ENCODE measurements around the gene OR2V1. TPM values are rescaled to one million over a fixed set of nuclear protein-coding genes. Genes with fewer than 3 reads are reported as not detected.
"Not testable (repeated sequence)": the region's sequence is repeated elsewhere in the genome, so short reads cannot be mapped to it uniquely, and the experiment has no call there.

OR2V1 gene
- polyA plus RNA-seq, 1 donor: not detected

DNA sequence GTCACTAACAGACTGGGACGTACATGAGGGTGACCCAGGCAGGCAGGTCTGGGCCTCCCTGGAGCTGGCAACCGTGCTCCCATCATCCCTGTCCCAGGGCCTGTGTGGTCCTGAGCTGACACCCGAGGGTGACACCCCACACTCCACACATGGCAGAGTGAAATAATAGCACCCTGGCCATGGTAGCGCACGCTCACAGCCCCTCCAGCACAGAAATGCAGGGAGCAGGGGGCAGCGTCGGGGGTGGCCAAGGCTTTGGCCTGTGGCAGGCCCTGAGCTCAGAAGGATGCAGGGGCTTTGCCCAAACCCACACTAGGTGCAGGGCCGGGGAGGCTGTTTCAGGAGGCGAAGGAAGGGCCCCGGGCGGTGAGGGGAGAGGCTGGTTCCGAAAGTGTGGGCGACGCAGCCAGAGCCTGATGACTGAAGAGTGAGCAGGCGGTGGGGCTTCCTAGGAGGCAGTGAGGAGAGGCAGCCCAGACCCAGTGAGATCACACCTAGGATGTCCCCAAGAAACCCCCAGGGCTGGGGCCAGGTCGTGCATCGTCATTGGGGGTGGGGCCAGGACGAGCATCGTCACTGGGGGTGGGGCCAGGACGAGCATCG is 29.3 kb upstream of the OR2V1 start:
- DNase-seq (ENCODE audit: low read depth): no peak

DNA sequence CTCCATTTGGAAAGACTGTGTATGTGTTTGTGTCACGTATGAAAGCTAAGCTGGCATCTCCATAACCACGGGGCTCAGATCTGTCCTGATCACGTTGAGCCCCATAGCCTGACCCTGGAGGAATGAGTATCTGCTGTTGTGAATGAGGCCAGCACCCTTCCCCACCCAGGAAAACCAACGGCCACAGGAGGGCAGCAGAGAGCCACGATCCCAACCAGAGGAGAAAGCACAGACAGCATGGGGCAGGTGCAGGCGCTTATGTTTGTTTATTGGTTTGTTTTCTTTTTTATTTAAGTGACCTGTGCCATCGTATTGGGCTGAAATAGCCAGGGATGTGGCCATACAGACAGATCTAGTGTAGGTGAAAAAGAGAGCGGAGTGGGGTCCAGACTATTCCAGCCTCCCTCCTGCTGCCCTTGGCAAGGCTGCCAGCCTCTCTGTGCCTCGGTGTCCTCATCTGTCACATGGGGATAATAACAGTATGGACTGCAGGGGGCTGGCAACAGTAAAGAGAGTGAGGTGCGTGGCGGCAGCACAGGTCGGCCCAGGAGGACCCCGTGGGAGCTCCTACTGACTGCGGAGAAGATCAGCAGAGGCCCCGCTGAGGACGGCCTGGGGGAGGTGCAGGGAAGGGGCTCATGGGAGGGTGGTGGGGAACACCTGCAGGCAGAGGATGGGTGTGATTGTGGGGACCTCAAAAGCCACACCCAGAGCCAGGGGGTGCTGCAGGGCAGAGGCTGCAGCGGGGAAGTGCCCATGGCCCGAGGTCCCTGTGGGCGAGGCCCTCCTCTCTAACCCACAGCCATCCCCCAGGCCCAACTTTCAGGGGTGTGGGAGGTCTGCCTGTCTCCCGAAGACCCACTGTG is 28.6 kb upstream of the OR2V1 start:
- peak; percentile 44 for DNase-seq (ENCODE audit: low read depth)

DNA sequence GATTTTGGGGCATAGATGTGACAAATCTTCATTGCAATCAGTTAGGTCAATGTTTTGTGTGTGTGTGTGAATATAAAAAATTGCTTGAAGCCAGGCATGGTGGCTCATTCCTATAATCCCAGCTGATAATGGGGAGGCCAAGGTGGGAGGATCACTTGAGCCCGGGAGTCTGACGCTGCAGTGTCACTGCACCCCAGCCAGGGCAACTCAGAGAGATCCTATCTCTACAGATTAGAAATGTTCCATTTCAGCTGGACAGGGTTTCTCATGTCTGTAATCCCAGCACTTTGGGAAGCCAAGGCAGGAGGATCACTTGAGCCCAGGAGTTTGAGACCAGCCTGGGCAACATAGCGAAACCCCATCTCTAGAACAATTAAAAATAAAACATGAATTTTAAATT is 27.9 kb upstream of the OR2V1 start:
- DNase-seq (ENCODE audit: low read depth): no peak

DNA sequence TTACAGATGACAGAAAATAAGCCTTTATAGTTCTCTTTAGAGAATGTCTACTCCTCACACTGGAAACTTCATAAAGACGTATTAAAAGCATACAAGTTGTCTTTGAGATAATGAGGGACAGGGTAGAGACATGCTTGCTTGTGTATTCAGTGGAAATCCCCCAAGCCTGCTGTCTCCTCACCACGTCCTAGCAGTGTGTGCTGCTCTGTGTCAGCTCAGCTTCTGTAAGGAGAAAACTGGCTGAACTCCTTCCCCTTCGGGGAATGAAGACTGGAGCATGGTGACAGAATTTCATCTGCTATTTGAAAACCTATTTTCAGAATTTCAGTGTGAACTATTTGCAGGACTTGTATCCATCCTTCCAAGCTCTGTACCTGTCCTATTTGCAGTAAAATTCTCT is 25.8 kb upstream of the OR2V1 start:
- no peak for DNase-seq (ENCODE audit: low read depth)

DNA sequence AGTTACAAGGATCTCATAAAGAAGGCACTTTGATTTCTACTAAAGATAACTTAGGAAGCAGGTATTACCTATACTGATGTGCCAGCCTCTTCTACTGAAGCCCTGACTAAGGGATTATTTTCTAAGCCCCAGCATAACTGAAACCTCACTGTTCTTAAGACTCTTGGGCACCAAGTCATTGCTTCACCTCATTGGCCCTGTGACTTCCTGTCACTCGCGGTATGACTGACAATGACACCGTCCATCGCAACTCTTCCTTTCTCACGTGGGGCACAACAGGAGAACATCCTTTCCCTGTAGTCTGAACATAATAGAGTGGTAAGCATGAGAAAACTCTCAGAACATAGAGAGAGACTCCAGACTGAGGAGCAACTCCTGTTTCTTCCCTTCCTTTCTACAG is 22.8 kb upstream of the OR2V1 start:
- DNase-seq (ENCODE audit: low read depth): no peak

DNA sequence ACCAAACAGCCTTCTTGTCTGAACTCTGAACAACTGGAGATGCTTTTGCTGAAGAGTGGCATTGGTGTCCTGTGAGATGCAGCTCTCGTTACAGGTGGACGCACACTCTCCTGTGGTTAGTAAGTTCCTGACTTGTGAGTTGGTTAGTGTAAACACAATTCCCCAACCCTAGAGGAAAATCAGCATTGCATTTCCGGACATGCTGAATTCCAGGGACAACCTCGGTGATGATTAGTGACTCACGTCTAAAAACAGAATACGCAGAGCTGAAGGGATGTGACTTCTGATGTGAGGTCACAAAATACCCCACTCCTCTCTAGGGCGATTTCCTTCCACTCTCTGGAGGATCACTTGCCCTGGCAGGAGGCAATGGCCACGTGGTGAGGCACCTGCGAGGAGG is 21.4 kb upstream of the OR2V1 start:
- no peak for DNase-seq (ENCODE audit: low read depth)

DNA sequence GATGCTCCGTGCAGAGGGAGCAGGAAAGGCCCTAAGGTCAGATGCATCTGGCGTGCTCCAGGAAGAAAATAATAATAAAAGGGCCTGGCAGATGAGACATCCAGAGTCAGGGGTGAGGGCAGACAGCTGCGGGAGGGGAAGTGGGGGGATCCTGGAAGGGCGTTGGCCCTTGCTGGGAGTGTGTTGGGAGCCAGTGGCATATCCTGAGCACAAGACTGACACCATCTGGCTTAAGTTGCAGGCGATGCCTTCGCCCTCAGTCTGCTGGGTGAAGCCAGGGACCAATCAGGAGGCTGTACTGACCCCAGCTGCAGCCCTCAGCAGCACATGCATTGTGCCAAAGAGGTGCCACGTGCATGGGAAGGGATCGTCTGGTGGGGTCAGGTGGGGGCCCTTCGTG is 20.2 kb upstream of the OR2V1 start:
- DNase-seq (ENCODE audit: low read depth): no peak

DNA sequence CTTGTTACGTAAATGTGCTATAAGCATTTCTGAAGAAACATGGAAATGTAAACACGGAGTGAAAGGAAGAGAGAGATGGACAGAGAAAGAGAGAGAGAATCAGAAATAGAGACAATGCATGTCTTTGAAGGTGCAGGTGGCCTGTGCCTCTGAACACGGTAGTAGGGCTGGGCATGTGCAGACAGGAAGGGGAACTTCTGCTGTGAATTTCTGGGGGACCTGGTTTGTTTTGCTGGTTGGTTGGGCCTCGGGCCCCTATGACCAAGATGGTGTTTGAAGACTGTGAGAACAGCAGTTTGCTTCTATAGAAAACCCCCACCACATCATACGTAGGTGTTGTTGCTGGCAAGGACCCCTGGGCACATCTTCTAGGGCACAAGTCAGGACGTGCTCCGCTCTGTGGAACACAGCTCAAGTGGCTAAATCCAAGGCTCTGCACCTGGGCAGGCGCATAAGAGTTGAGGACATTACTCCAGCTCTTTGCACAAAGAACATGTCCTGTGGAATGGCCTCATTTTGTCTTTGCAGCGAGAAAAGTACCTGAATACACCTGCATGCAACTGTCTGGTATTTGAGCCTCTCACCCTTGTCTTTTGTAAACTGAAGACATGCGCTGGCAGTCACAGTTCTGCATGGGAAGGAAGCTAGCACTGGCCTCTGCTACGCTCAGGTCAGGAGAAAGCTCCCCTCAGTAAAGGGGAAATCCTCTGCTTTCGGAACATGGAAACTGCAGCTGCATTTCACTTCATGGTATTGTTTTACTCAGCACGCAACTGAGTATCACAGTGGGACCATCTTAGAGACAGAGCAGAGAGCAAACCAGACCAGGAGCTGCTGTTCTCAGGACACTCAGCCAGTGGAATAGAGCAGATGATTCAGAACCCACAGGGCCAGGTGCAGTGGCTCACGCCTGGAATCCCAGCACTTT is 19.1 kb upstream of the OR2V1 start:
- no peak for DNase-seq (ENCODE audit: low read depth)

DNA sequence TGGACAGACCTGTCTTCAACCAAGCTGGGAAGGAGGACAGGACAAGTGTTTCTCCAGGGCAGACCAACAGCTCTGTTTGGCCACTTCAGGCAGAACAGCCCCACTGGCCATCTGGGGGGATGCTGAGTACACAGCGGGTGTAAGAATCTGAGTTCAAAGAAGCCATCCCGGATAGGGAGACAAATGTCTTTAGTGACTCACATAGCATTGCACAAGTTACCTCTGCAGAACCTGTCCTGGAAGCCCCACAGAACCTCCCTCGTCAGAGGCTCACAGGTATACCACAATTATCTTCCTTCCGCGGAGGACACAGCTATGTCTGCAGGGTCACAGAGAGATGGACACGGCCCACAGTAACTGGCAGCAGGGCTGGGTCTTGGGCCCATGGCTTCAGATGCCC is 18.4 kb upstream of the OR2V1 start:
- no peak for DNase-seq (ENCODE audit: low read depth)

DNA sequence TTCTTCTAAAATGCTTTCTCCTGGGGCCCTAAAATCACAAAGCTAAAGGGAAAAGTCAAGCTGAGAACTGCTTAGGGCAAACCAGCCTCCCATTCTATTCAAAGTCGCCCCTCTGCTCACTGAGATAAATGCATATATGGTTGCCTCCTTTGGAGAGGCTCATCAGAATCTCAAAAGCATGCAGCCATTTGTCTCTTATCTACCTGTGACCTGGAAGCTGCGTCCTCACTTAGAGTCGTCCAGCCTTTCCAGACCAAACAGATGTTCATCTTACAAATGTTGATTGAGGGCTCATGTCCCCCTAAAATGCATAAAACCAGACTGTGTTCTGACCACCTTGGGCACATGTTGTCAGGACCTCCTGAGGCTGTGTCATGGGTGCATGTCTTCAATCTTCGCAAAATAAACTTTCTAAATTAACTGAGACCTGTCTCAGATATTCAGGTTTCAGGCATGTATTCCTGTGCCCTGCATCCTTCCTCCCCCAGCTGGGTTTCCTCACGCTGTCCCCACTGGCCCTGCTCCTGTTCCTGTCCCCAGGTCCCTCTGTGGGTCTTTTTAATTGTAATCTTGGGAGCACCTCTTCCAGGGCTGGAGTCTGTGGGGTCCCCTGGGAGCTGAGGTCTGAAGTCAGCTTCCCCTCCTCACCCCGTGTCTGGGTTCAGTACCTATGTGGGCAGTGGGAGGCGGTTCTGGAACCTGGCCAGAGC is 16.1 kb upstream of the OR2V1 start, which contains the start of gene OR2V2:
Gene OR2V2 (plus strand): TSS at position 660 of the 710 bp plus-strand sequence. CDS start 7,357 bp downstream, outside the sequence.
- DNase-seq (ENCODE audit: low read depth): not testable (repeated sequence)

DNA sequence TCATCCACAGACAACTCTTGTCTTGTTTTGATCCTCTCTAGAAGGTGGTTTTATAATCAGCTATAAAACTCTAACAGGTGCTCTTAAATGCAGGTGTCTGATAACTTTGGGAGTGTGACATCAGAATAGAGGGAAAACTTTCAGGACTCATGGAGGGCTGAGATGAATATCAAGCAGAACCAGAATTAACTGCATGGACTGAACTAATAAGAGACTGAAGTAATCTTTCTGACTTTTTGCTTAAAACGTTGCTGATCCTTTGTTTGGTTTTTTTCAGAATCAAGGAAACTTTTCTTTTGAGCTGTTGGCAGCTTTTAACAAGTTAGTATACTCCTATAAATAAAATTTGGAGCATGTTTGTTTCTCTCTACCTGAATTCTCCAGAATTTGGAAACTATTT is 14.2 kb upstream of the OR2V1 start:
- DNase-seq (ENCODE audit: low read depth): no peak

DNA sequence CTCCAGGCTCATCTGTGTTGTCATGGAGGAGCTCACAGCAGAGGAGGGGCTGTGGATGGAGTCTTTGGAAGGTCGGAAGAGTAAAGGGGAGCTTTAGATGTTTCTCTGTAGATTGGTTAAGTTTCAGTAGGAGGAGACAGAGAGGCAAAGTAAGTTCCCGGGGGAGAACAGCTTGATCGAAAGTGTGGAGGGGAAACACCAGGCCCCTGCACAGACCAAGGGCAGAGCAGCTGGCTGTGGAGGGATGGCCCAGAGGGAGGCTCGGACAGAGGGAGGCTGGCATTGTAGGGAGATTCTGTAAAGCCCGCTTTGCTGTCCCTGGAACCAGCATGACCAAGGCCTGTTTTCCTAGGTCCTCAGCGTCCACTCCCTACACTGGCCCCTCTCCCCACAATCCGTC is 11.1 kb upstream of the OR2V1 start:
- no peak for DNase-seq (ENCODE audit: low read depth)

DNA sequence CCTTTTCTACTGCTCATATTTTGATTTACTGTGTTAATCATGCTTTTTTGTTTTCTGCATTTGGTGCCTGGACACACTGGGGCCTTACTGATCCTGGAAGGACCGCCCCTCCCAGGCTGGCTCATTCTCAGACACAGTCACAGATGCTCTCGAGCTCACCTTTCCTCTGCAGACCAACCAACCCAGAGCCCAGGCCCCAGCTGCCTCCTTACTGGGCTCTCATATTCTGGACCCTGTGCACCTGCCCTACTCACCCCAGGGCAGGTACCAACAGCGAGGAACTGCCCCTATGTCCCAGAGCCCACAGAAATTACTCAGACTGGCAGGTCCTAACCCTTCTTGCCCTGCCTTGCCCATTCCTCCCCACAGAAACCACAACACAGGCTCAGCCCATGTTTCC is 9.8 kb upstream of the OR2V1 start:
- DNase-seq (ENCODE audit: low read depth): no peak

DNA sequence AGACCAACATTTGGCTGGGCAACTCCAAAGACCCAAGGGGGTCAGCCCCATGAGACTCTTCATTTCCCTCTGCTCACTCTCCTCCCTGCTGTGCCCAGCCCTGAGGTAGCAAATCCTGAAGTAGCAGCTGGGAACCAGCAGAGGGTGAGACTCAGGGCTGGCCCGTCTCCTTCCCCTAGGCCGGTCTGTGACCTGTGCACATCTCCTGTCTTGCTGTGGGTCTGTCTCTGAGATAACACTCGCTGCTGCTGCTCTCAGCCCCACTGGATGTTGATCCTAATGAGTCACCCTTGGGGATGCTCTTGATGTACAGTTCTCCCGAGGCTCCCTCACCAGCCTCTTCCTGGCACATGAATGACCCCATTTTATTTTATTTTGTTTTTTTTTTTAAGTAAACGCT is 7.3 kb upstream of the OR2V1 start:
- no peak for DNase-seq (ENCODE audit: low read depth)

DNA sequence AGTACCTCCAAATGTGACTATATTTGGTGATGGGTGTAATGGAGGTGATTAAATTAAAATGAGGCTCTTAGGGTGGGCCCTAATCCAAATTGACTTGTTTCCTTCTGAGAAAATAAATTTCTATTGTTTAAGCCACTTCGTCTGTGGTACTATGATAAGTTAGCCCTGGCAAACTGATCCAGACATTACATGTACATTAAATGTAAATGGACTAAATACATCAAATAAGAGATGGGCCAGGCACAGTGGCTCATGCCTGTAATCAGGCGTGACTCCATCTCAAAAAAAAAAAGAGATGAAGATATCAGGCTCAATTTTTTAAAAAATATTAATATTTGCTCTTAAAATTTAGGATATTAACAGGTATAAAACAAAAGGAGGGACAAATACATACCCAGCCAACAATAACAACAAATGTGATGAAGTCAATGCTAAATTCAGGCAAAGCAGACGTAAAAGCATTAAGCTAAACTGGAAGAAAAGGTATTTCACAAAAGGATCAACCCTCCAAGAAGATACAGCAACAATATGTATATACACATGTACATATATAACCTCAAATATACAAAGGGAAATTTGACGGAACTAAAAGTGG is 5.5 kb upstream of the OR2V1 start:
- DNase-seq (ENCODE audit: low read depth): no peak

DNA sequence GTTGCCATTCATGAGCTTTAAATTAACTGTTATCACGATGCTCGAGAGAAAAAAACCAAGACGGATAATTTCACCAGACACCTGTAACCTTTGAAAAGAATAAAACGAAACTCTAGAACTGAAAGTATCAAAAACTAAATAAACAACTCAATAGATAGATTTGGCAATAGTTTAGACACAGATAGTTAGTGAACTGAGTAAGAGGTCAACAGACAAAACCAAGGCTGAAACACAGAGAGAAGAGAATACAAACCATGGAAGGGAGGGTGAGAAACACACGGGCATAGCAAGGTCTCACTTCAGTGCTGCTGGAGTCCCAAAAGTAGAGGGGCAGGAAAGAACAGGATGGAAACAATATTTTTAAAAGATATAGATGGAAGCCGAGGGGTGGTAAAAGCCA is 3.3 kb upstream of the OR2V1 start:
- DNase-seq (ENCODE audit: low read depth): no peak

DNA sequence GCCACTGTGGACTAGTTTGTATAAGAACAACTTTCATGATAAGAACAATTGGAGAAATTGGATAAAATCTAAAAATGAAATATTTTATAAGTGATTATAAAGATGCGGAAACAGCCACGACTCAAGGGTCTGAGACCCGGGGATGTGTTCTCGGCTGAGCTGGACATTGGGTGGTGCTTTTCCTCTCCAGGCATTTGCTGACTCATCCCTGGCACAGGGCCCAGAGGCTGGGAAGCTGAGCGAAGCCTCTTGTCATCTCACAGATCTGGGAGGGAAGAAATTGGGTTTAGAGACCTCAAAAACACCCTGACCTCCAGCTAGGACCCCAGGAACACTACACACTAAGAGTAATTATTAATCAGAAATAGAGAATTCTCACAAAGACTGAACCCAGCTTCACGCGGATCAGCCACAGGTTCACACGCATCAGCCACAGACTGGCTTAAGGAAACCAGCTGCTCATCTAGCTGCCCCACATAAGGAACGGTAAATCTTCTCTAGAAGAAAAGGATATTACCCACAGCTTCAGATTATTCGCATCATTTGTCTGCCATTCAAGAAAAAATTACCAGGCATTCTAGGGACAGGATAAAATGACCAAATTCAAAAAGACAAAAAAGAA is 2.8 kb upstream of the OR2V1 start:
- no peak for DNase-seq (ENCODE audit: low read depth)

DNA sequence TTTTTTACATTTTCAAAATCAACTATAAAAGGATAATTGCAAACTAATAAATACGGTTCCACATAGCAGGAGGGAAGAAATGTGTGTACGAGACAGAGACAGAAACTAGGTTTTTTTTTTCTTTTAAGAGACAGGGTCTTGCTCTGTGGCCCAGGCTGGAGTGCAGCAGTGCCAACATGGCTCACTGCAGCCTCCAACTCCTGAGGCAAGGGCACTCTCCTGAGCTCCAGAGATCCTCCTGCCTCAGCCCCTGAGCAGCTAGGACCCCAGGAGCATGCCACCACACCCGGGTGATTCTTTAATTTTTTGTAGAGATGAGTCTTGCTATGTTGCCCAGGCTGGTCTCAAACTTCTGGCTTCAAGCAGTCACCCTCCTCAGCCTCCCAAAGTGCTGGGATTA is 2.1 kb upstream of the OR2V1 start:
- no peak for DNase-seq (ENCODE audit: low read depth)

DNA sequence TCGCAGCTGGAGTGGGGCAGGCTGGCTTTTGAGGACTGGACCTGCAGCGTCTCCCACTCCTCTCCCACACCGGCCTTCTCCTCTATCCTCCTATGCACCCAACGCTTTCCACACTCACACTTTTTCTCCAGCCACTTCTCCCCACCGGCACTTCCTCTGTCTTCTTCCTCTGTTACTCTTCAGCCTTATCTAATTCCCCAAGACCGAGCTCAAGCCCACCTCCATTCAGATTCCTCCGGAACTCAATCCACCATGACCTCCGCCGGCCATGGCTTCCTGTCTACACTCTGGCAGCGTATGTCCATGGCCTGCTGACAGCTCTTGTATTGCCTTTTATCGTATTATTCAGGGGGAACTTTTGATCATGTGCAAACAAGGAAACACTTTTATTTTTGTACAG is 545 bp upstream of the OR2V1 start:
- no peak for DNase-seq (ENCODE audit: low read depth)

DNA sequence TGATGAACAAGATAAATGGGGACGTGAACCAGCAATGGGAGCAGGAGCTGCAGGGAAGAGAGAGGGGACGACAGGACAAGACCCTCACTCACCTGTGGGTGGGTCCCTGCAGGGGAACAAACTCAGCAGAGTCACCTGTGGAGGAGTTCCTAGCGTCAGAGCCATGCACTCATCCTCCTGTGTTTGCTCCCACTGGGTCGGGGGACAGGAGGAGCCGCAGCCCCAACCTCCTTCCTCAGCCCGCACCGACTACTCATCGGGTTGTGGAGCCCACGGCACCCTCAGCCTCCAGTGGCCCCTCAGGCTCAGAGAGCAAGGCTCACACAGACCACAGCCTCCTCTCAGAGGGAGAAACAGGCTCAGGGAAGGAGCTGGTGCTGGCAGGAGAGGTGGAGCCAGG is 888 bp downstream of the OR2V1 start:
- not testable (repeated sequence) for DNase-seq (ENCODE audit: low read depth)

DNA sequence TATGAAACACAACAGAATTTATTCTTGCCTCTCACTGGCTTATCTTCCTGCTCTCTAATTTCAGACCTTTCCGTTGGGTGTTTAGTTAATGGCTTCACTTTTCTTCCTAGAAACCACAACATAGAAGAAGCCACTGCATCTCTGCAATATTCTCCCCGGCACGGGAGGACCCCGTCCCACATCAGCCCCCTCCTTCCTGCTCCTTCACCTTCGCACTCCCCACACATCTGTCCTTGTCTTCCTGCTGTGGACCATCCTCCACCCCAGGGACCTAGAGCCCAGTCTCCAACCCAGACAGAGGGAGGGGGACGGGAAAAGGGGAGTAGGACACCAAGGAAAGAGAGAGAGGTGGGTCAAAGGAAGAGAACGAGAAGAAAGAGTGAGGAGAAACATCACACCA is 1.4 kb downstream of the OR2V1 start:
- DNase-seq (ENCODE audit: low read depth): no peak

All from forelimb muscle (tissue), 1 donor.